ENCODE results near the gene SPATA13. TPM values are rescaled to one million over a fixed set of nuclear protein-coding genes. Genes with fewer than 3 reads are reported as not detected.

SPATA13 gene
- total and polyA plus RNA-seq, 2 experiments from 2014 or later = 2.4 to 4.6 TPM

- DNase-seq = no peak
- no peak overlapping the region for H3K27ac ChIP-seq
- peaks cover 24% of the 10 kb centered on the region for H3F3A ChIP-seq (ENCODE audit: insufficient read depth)
- no peaks in the 10 kb centered on the region for H3K27me3 ChIP-seq (replicated peaks; ENCODE audit: insufficient read depth)
- no peak overlapping the region for H3K4me3 ChIP-seq
- H3K36me3 ChIP-seq (ENCODE audit: low read depth) = no peaks in the 10 kb centered on the region
- H3K9ac ChIP-seq = no peak overlapping the region
- 35 to 40% methylated on average over 2 of the region's 2 CpGs for WGBS, 2 experiments (ENCODE audit: low coverage in 1 of 2, low lambda C conversion rate in 2 of 2, missing lambda C conversion rate in 2 of 2)
- peaks cover 4% of the 10 kb centered on the region; the same call in 1 of the 2 replicates for H3K9me2 ChIP-seq (ENCODE audit: insufficient read depth)
- no peak overlapping the region for H3K4me2 ChIP-seq (ENCODE audit: unreplicated experiment)
- in situ Hi-C loops (cut with MboI) = no loop called here
- no peaks in the 10 kb centered on the region for H3K9me3 ChIP-seq (ENCODE audit: low read depth)
- peaks cover 21% of the 10 kb centered on the region for H3K4me1 ChIP-seq (ENCODE audit: insufficient read depth)
- H2AFZ ChIP-seq = no peak overlapping the region
- no peaks in the 10 kb centered on the region for H4K20me1 ChIP-seq (ENCODE audit: insufficient read depth)
- TF ChIP-seq EZH2phosphoT487 (IDR thresholded peaks at IDR 0.05; ENCODE audit: insufficient read depth, low read depth) = no peak
- TF ChIP-seq EZH2 (IDR thresholded peaks at IDR 0.05; ENCODE audit: insufficient read depth, poor library complexity, severe bottlenecking) = no peak
- peaks cover 42% of the 10 kb centered on the region for H3K79me2 ChIP-seq (ENCODE audit: insufficient read depth)
These were observed 13.3 kb downstream of the SPATA13 start for GRCh38 chr13:24173795-24174194.

GRCh38 chr13:24175847-24176246, 15.3 kb downstream of the SPATA13 start:
- H3K4me1 ChIP-seq (ENCODE audit: insufficient read depth) = peaks cover 30% of the 10 kb centered on the region
- peaks cover 9% of the 10 kb centered on the region for H3K9me2 ChIP-seq (ENCODE audit: insufficient read depth)
- H2AFZ ChIP-seq = no peak overlapping the region
- in situ Hi-C loops (cut with MboI) = no loop called here
- H3F3A ChIP-seq (ENCODE audit: insufficient read depth) = peaks cover 32% of the 10 kb centered on the region
- H3K9me3 ChIP-seq (ENCODE audit: low read depth) = no peaks in the 10 kb centered on the region
- H4K20me1 ChIP-seq (ENCODE audit: insufficient read depth) = no peaks in the 10 kb centered on the region
- H3K79me2 ChIP-seq (ENCODE audit: insufficient read depth) = peaks cover 56% of the 10 kb centered on the region
- H3K9ac ChIP-seq = no peak overlapping the region
- H3K4me3 ChIP-seq = no peak overlapping the region
- H3K27ac ChIP-seq = no peak overlapping the region
- no peaks in the 10 kb centered on the region for H3K27me3 ChIP-seq (replicated peaks; ENCODE audit: insufficient read depth)
- H3K4me2 ChIP-seq (ENCODE audit: unreplicated experiment) = no peak overlapping the region
- no peak for DNase-seq
- WGBS, 2 experiments (ENCODE audit: low coverage in 1 of 2, low lambda C conversion rate in 2 of 2, missing lambda C conversion rate in 2 of 2) = 89 to 90% methylated on average over 4 of the region's 4 CpGs
- no peaks in the 10 kb centered on the region for H3K36me3 ChIP-seq (ENCODE audit: low read depth)
- no peak for TF ChIP-seq EZH2 (IDR thresholded peaks at IDR 0.05; ENCODE audit: insufficient read depth, poor library complexity, severe bottlenecking)
- no peak for TF ChIP-seq EZH2phosphoT487 (IDR thresholded peaks at IDR 0.05; ENCODE audit: insufficient read depth, low read depth)

GRCh38 chr13:24176351-24177101, 16.0 kb downstream of the SPATA13 start:
- no peak for DNase-seq
- no peak overlapping the region for H3K4me3 ChIP-seq
- no peak overlapping the region for H3K9ac ChIP-seq
- H3K9me2 ChIP-seq (ENCODE audit: insufficient read depth) = peaks cover 9% of the 10 kb centered on the region
- peaks cover 35% of the 10 kb centered on the region for H3K4me1 ChIP-seq (ENCODE audit: insufficient read depth)
- H3K27ac ChIP-seq = no peak overlapping the region
- H3F3A ChIP-seq (ENCODE audit: insufficient read depth) = peaks cover 32% of the 10 kb centered on the region
- in situ Hi-C loops (cut with MboI) = no loop called here
- no peaks in the 10 kb centered on the region for H3K36me3 ChIP-seq (ENCODE audit: low read depth)
- no peak overlapping the region for H3K4me2 ChIP-seq (ENCODE audit: unreplicated experiment)
- no peaks in the 10 kb centered on the region for H4K20me1 ChIP-seq (ENCODE audit: insufficient read depth)
- H3K9me3 ChIP-seq (ENCODE audit: low read depth) = no peaks in the 10 kb centered on the region
- 82 to 85% methylated on average over 8 of the region's 8 CpGs for WGBS, 2 experiments (ENCODE audit: low coverage in 1 of 2, low lambda C conversion rate in 2 of 2, missing lambda C conversion rate in 2 of 2)
- no peak for TF ChIP-seq EZH2 (IDR thresholded peaks at IDR 0.05; ENCODE audit: insufficient read depth, poor library complexity, severe bottlenecking)
- TF ChIP-seq EZH2phosphoT487 (IDR thresholded peaks at IDR 0.05; ENCODE audit: insufficient read depth, low read depth) = no peak
- H3K79me2 ChIP-seq (ENCODE audit: insufficient read depth) = peaks cover 58% of the 10 kb centered on the region
- H3K27me3 ChIP-seq (replicated peaks; ENCODE audit: insufficient read depth) = no peaks in the 10 kb centered on the region
- H2AFZ ChIP-seq = no peak overlapping the region

GRCh38 chr13:24178847-24179485, 18.4 kb downstream of the SPATA13 start:
- DNase-seq = peak; percentile 85
- H3K4me3 ChIP-seq = no peak overlapping the region
- H3K79me2 ChIP-seq (ENCODE audit: insufficient read depth) = peaks cover 68% of the 10 kb centered on the region
- peak overlapping the region; percentile 60 for H3K4me2 ChIP-seq (ENCODE audit: unreplicated experiment)
- peaks cover 9% of the 10 kb centered on the region for H3K9me2 ChIP-seq (ENCODE audit: insufficient read depth)
- peak overlapping the region; percentile 63 for H3K27ac ChIP-seq
- WGBS, 2 experiments (ENCODE audit: low coverage in 1 of 2, low lambda C conversion rate in 2 of 2, missing lambda C conversion rate in 2 of 2) = 52 to 54% methylated on average over 2 of the region's 2 CpGs
- peaks cover 21% of the 10 kb centered on the region for H3F3A ChIP-seq (ENCODE audit: insufficient read depth)
- no peaks in the 10 kb centered on the region for H3K36me3 ChIP-seq (ENCODE audit: low read depth)
- H3K9ac ChIP-seq = no peak overlapping the region
- H3K9me3 ChIP-seq (ENCODE audit: low read depth) = no peaks in the 10 kb centered on the region
- no peak overlapping the region for H2AFZ ChIP-seq
- TF ChIP-seq EZH2phosphoT487 (IDR thresholded peaks at IDR 0.05; ENCODE audit: insufficient read depth, low read depth) (no peak), EZH2 (IDR thresholded peaks at IDR 0.05; ENCODE audit: insufficient read depth, poor library complexity, severe bottlenecking) (no peak)
- H3K4me1 ChIP-seq (ENCODE audit: insufficient read depth) = peaks cover 26% of the 10 kb centered on the region
- no peaks in the 10 kb centered on the region for H4K20me1 ChIP-seq (ENCODE audit: insufficient read depth)
- no peaks in the 10 kb centered on the region for H3K27me3 ChIP-seq (replicated peaks; ENCODE audit: insufficient read depth)
- in situ Hi-C loops (cut with MboI) = no loop called here

Measured in GM23248 (cell line).